T follicular helper cell (primary cell): ENCODE data around the gene CCDC183.
"Not testable (repeated sequence)": the region's sequence is repeated elsewhere in the genome, so short reads cannot be mapped to it uniquely, and the experiment has no call there.

Source experiments
- DNase-seq: peaks from one replicate; pipeline ENCODE4 v3.0.0-alpha.2; 2020; ENCODE audit warnings: low read depth

CCDC183 gene

GRCh38 chr9:136802321-136802720, 6.2 kb downstream of the CCDC183 start:
- no peak for DNase-seq

DNA sequence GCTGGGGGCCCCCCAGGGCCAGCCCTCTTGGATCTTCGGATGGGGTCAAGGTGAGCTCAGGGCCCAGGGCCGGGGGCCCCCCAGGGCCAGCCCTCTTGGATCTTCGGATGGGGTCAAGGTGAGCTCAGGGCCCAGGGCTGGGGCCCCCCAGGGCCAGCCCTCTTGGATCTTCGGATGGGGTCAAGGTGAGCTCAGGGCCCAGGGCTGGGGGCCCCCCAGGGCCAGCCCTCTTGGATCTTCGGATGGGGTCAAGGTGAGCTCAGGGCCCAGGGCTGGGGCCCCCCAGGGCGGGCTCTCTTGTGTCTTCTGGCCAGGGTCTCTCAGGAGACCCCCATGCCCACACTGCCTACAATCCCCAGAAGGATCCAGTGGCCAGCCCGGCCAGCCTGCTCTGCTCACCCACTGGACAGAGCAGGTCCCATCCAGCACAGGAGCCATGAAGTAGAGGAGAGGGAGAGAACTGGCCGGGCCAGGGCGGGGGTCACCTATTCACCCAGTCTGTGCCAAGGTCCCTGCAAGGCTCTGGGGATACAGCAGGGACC, 6.9 kb downstream of the CCDC183 start:
- not testable (repeated sequence) for DNase-seq

DNA sequence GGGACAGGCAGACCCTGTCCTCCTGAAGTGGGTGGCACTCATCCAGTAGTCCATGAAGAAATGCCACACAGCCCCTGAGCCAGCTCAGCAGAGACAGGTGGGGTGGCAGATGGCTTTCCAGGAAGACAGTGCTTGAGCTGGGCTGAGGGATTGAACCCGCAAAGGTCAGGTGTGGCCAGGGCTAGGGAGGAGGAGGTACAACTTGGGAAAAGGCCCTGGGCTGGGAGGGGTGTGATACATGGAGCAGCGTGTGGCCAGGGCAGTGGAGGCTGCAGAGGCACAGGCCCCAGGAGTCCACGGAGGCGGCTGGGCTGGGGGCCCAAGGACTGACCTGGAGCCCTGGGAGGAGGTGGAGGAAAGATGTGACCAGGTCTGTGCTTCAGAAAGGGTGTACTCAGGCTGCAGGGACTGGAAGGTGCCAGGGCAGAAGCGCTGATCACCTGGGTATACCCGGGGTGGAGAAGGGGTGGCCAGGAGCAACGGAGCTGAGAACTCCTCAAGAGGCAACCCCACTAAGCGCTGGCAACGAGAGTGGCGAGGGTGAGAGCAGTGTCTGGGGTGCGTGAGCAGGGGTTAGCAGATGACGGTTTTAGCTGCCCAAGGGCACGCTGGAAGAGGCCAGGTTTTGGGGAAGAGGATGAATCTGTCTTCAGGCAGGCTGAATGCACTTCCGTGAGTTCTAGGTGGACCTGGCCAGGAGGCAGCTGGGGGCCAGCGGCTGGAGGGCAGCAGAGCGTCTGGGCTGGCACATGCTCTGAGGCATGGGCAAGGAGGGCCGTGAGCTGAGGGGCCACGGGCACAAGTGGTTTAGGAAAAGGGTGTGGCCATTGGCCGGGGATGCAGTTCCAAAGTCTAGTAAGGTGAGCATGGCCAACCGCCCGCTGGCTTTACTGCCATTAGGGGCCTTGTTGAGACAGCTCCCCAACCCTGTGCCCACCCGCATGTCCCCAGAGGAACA, 7.7 kb downstream of the CCDC183 start:
- DNase-seq = no peak

GRCh38 chr9:136804509-136805206, 8.5 kb downstream of the CCDC183 start:
- no peak for DNase-seq

DNA sequence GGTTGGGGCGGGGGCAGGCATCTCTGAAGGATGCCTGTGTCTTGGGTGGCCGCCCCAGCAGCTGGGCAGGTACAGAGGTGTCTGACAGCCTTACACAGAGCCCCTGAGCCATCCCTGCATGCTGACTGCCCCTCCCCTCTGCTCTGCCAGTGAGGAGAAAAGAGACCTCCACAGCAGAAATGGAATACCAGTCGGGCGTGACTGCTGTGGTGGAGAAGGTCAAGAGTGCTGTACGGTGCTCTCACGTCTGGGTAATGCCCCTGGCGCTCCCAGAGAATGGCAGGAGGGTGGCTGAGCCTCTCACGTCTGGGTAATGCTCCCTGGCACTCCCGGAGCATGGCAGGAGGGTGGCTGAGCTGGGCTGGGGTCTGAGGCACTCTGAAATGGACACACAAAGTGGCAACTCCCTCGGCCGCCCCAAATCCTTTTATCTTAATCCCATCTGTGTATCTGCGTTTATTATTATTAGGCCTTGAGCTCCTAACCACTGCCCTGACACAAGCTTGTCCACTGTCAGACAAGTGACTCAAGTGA, 9.1 kb downstream of the CCDC183 start:
- DNase-seq = no peak

DNA sequence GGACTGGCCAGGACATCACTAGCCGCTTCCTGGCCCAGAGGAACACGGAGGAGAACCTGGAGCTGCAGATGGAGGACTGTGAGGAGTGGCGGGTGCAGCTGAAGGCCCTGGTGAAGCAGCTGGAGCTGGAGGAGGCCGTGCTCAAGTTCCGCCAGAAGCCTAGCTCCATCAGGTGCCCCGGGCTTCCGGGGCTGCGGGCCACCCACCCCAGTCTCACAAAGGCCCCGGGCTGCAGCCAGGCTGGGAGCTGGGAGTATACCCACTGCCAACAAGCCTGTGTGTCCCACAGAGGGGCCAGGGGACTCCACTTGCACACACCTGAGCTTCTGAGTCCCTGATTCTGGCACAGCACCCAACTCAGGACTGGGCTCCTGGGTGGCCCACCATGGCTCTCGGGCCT, 9.9 kb downstream of the CCDC183 start:
- no peak for DNase-seq

GRCh38 chr9:136806631-136807201, 10.6 kb downstream of the CCDC183 start:
- no peak for DNase-seq

DNA sequence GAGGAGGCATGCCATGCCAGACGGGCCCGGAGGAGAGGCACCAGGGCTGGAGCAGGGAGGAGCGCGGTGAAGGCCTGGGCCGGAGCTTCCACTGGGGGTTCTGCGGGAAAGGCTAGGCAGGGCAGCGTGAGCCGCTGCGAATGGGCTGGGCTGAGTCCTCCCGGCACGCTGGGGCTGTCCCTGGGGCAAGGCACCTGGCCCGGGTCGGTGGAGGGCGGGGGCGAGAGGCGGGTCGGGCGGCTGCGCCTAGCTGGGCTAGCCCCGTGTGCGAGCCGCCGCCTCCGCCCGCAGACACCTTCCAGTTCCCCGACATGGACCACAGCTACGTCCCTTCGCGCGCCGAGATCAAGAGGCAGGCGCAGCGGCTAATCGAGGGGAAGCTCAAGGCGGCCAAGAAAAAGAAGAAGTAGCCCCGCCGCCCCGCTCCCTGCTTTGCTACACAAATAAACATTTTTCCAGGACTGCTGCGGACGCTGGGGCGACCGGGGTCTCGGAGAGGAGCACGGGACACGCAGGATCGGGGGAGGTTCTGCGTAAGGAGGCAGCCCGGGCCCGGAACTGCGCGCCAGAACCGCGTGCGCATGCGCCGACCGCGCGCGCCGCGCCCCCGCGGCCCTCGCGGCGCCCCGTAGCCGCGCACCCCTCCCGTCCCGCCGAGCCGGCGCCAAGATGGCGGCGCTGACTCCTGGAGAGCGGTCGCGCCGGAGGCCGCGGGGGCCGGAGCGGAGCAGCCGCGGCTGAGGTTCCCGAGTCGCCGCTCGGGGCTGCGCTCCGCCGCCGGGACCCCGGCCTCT, 11.3 kb downstream of the CCDC183 start, which contains the start of gene RABL6:
Gene RABL6, plus strand, starts transcription at position 668 of the 794 bp plus-strand sequence. CDS start 249 bp downstream, outside the sequence.
- DNase-seq = peak; percentile 72

DNA sequence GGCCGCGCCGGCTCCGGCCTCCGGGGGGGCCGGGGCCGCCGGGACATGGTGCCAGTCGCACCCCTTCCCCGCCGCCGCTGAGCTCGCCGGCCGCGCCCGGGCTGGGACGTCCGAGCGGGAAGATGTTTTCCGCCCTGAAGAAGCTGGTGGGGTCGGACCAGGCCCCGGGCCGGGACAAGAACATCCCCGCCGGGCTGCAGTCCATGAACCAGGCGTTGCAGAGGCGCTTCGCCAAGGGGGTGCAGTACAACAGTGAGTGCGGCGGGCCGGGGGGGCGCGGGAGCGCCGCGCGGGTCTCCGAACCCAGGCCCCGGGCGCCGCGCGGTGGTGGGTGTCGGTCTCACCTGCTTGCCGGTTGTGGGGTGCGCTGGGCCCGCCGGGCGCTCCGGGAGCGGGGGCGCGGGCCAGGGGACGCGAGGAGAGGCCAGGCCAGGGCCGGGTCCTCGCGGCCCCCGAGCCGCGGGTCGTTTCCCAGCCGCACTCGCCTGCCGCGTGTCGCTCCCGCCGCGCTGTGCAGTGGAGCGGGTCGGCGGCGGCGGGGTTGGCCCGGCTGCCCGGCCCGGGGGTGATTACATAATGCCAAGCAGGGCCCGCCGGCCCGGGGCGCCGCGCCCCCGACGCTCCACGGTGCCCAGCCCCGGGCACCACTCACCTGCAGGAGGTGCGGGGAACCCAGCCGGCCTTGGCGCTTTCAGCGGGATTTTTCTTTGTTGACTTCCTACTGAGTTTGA, 12.1 kb downstream of the CCDC183 start:
- DNase-seq = peak; percentile 34

DNA sequence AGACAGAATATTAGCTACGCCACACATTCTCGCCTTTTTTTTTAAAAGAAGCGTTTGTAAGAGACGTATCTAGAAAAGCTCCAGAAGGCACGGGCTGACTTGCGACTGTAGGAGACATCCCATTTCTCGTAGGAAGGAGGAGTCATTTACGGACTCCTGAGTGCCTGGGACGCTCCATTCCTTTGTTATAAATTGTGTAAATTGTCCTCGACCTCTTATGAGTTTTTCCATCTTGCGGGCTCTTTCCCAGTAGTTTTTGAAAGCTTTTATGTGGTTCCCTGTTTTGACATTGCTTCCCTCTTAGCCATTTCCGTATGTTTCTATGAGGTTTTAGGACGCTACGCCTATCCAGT, 12.6 kb downstream of the CCDC183 start:
- DNase-seq = no peak

- DNase-seq = no peak
These were observed 18.7 kb downstream of the CCDC183 start for GRCh38 chr9:136814725-136815421.

- DNase-seq = no peak
These were observed 19.3 kb downstream of the CCDC183 start for GRCh38 chr9:136815422-136815782.

DNA sequence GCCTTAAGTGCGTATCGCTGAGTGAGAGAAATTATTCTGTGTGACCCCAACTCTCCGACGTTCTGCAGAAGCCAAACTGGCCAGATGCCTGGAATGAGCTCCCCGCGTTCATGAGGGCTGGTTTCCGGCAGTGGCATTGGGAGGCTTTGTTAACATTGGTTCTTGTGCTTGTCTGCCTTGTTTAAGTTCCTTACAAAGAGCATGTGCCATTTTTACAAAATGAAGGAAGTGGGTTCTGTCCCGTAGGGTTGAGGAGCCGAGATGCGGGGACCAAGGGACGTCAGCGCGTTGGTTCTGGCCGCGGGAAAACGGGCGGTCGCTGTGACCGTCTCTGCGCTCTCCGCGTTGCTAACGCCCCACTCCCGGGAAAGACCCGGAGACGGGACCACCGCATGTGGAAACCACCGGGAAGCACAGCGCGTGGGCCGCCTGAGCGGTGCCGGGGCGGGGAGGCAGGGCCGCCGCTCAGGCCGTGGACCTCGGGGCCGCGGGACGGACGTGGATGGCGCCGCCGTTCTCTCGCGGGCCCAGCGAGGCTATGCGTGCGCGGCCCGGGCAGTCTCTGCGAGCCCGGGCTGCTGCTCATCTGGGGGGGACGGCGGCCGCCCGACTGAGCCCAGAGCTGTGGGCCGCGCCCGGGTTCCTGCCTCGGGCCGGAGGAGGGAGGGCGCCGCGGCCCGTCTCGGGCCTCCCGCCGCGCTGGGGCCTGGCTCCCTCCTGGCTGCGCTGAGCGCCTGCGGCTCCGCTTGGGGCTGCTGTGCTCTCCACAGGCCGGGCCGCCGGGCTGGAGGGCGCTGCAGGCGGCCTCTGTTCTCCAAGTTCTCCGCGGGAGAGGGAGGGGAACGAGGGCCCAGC, 25.1 kb downstream of the CCDC183 start:
- DNase-seq = no peak

GRCh38 chr9:136821826-136822544, 25.8 kb downstream of the CCDC183 start:
- DNase-seq = no peak

- DNase-seq = no peak
These were observed 27.3 kb downstream of the CCDC183 start for GRCh38 chr9:136823136-136824046.

DNA sequence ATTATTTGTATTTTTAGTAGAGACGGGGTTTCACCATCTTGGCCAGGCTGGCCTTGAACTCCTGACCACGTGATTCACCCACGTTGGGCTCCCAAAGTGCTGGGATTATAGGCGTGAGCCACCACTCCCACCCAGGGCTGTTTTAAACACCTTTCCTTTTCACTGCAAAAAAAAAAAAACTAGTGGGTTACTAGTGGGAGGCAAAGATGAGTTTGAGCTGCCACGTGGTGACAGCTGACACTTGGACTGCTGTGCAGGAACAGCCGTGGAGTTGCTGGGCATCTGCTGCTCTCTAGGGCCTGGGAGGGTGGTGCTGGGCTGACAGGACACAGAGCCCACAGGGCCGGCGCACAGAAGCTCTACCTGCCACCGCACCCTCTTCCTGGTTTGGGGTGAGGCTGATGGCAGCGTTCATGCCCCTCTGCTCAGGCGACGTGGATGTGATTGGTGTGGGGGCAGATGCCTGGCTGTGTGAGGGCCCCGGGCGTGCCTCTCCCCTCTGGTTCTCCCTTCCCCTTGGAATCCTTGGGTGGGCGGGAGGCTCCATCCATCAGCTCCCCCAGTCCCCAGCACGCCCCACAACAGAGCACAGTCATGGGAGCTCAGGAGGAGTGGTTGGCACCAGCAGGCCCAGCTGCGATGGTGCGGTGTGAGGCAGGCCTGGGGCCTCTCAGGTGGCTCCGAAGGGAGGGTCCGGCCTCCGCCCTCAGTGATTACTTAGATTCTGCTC, 28.5 kb downstream of the CCDC183 start:
- no peak for DNase-seq
